PC-9 (cell line): Measurements from ENCODE around the gene CWC25.

ENCODE experiments used
- EZH2 ChIP-seq: fragments of 200-600 bp; sonication (generic); IDR thresholded peaks from 2 replicates; pipeline ENCODE4 v1.8.0; 2017; ENCODE audit warnings: antibody characterized with exemption, low read depth
- TF ChIP-seq, protein P1 (sequence below): fragments of 200-600 bp; sonication (generic); conservative IDR thresholded peaks from 2 replicates; pipeline ENCODE4 v1.6.1; 2017; ENCODE audit warnings: mixed run types, antibody characterized with exemption, mild to moderate bottlenecking, moderate library complexity

DNA sequence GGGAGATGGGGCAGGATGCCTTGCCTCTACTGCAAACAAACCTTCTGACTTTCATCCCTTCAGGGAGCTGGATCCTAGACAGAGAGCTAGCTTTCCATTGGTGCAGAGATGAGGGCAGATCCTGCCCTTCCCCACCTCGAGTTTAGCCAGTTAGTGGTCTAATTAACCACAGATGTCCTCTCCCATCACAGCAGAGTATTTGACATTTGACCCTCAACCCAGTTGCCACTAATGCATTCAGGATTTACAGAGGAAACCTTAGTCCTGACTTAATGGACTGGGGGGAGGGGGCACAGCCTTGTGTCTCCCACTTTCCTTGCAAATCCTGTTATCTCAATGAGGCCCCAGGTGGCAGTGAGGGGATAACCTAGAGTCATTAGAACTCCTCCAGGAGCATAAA, 35.9 kb downstream of the CWC25 start:
- TF ChIP-seq, protein P1, sequence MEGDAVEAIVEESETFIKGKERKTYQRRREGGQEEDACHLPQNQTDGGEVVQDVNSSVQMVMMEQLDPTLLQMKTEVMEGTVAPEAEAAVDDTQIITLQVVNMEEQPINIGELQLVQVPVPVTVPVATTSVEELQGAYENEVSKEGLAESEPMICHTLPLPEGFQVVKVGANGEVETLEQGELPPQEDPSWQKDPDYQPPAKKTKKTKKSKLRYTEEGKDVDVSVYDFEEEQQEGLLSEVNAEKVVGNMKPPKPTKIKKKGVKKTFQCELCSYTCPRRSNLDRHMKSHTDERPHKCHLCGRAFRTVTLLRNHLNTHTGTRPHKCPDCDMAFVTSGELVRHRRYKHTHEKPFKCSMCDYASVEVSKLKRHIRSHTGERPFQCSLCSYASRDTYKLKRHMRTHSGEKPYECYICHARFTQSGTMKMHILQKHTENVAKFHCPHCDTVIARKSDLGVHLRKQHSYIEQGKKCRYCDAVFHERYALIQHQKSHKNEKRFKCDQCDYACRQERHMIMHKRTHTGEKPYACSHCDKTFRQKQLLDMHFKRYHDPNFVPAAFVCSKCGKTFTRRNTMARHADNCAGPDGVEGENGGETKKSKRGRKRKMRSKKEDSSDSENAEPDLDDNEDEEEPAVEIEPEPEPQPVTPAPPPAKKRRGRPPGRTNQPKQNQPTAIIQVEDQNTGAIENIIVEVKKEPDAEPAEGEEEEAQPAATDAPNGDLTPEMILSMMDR: no peak
- no peak for TF ChIP-seq EZH2
